ENCODE results near the gene TMOD4. TPM values are rescaled to one million over a fixed set of nuclear protein-coding genes. Genes with fewer than 3 reads are reported as not detected.
A peak's percentile ranks its signal among the peaks of the same experiment; 100 is the strongest.

Gene TMOD4
- total and polyA plus RNA-seq, 2 of the 13 experiments (the other 11 are each of a cell fraction or from before 2014, with no cell fraction given): 0.66 TPM; not detected in 1

- TF ChIP-seq ZNF883 (CRISPR knock-in tag; IDR thresholded peaks at IDR 0.05; ENCODE audit: not compliant biosample characterization) (peak; percentile 32), ZFP36L2 (CRISPR knock-in tag; IDR thresholded peaks at IDR 0.05) (no peak), SKI (IDR thresholded peaks at IDR 0.05; ENCODE audit: partially characterized antibody) (peak; percentile 35), GATAD2A (CRISPR knock-in tag; IDR thresholded peaks at IDR 0.05) (peak; percentile 71), PITX1 (CRISPR knock-in tag; IDR thresholded peaks at IDR 0.05) (peak; percentile 63), XBP1 (CRISPR knock-in tag; IDR thresholded peaks at IDR 0.05) (no peak), ERF (CRISPR knock-in tag; IDR thresholded peaks at IDR 0.05) (peak; percentile 91), ZSCAN30 (CRISPR knock-in tag; IDR thresholded peaks at IDR 0.05) (no peak), BCLAF1 (IDR thresholded peaks at IDR 0.05) (no peak), THAP9 (CRISPR knock-in tag; IDR thresholded peaks at IDR 0.05; ENCODE audit: borderline replicate concordance) (peak; percentile 88; the same call in 1 of the 2 replicates), FOXK2 (IDR thresholded peaks at IDR 0.05) (no peak), MED13 (CRISPR knock-in tag; IDR thresholded peaks at IDR 0.05) (peak; percentile 78; the same call in 1 of the 2 replicates), PHF21A (CRISPR knock-in tag; IDR thresholded peaks at IDR 0.05) (peak; percentile 89), TSC22D2 (CRISPR knock-in tag; IDR thresholded peaks at IDR 0.05; ENCODE audit: borderline replicate concordance) (peak; percentile 30; the same call in 1 of the 2 replicates), ZFP90 (CRISPR knock-in tag; IDR thresholded peaks at IDR 0.05; ENCODE audit: borderline replicate concordance) (peak; percentile 58; the same call in 1 of the 2 replicates), ZNF329 (CRISPR knock-in tag; IDR thresholded peaks at IDR 0.05; ENCODE audit: low read depth) (peak; percentile 58; the same call in 1 of the 2 replicates), ZNF460 (CRISPR knock-in tag; IDR thresholded peaks at IDR 0.05; ENCODE audit: borderline replicate concordance) (no peak), NFKB2 (CRISPR knock-in tag; IDR thresholded peaks at IDR 0.05; ENCODE audit: borderline replicate concordance) (peak; percentile 82; the same call in 1 of the 2 replicates)
- TF ChIP-seq, protein P1, sequence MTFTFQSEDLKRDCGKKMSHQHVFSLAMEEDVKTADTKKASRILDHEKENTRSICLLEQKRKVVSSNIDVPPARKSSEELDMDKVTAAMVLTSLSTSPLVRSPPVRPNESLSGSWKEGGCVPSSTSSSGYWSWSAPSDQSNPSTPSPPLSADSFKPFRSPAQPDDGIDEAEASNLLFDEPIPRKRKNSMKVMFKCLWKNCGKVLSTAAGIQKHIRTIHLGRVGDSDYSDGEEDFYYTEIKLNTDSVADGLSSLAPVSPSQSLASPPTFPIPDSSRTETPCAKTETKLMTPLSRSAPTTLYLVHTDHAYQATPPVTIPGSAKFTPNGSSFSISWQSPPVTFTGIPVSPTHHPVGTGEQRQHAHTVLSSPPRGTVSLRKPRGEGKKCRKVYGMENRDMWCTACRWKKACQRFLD (CRISPR knock-in tag; IDR thresholded peaks at IDR 0.05; ENCODE audit: borderline replicate concordance): peak; percentile 74; the same call in 1 of the 2 replicates
- TF ChIP-seq, protein P2, sequence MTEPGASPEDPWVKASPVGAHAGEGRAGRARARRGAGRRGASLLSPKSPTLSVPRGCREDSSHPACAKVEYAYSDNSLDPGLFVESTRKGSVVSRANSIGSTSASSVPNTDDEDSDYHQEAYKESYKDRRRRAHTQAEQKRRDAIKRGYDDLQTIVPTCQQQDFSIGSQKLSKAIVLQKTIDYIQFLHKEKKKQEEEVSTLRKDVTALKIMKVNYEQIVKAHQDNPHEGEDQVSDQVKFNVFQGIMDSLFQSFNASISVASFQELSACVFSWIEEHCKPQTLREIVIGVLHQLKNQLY (CRISPR knock-in tag; IDR thresholded peaks at IDR 0.05): peak; percentile 47; the same call in 1 of the 2 replicates
Measured at GRCh38 chr1:151189637-151190445, 14.1 kb upstream of the TMOD4 start, which contains the start of gene VPS72 (continued).

All from HepG2 (cell line).